Measurements from ENCODE around the gene SRCAP. TPM values are rescaled to one million over a fixed set of nuclear protein-coding genes. Genes with fewer than 3 reads are reported as not detected.

SRCAP gene
- total RNA-seq (10 to 100 TPM; 30.2 to 51.2 (median 44.7) TPM), polyA plus RNA-seq (10 to 100 TPM; 22.9 to 23.8 TPM)
- long read RNA-seq, donor 1, partial matches to known transcripts, result 9 of 11 reads
- long read RNA-seq, donor 1, other reads (novel, unspliced or antisense), result 2 of 11 reads
- long read RNA-seq, donor 2, partial matches to known transcripts, result 5 of 9 reads
- long read RNA-seq, donor 2, other reads (novel, unspliced or antisense), result 4 of 9 reads
- long read RNA-seq, donor 3, result 0 reads

DNA sequence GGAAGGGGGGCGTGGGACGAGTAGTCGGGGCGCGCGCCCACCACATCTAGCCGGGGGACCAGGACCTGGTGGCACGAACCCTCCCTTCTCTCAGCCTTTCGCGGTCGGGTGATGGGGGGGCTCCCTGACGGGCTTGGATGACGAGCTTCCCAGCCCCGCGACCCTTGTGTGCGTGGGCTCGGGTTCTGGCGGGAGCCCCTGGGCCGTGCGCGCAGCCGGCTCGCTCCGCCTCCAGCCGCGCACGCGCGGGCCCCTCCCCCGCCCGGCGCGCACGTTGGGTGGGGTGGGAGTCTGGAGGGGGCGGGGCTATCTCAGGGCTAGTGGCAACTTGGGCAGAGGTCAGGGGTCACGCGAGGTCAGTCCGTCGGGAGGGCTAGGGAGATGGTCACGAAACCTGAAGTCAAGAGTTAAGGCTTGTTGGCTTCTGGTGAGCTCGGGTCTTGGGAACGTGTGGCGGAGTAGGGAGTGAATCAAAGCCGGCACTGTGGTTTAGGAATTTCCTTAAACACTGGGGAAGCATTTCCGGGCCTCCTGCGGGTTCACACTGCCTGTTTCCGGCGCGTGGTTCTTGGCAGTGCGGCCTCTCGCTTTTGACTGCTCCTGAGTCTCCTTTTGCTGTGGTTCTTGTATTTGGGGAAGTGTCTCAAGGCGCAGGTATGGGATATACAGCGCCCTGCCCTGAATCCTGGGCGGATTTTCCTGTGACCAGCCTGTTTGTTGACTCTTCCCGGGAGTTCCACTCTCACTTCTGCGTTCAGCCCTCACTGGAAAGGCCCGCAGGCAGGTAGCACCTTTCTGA lies at the start of gene SRCAP:
Gene SRCAP, plus strand, starts transcription at position 356 of the 799 bp plus-strand sequence. CDS start 1,654 bp downstream, outside the sequence.
- intact Hi-C loops (cut with DNase I), result loop anchor here in 7 of 10 donors (1.0 to 5.0 kb wide), 8 partner anchors 37 to 224 kb away; partner anchors contain the start of genes FBRS (in 5 of the 7), CFAP119 (in 1 of the 7), FBXL19 (in 1 of the 7) and PHKG2 (in 1 of the 7)
- no peaks in the 10 kb centered on the region for H3K9me3 ChIP-seq
- no peak for TF ChIP-seq POLR2A (IDR thresholded peaks at IDR 0.05)
- TF ChIP-seq, protein P1, sequence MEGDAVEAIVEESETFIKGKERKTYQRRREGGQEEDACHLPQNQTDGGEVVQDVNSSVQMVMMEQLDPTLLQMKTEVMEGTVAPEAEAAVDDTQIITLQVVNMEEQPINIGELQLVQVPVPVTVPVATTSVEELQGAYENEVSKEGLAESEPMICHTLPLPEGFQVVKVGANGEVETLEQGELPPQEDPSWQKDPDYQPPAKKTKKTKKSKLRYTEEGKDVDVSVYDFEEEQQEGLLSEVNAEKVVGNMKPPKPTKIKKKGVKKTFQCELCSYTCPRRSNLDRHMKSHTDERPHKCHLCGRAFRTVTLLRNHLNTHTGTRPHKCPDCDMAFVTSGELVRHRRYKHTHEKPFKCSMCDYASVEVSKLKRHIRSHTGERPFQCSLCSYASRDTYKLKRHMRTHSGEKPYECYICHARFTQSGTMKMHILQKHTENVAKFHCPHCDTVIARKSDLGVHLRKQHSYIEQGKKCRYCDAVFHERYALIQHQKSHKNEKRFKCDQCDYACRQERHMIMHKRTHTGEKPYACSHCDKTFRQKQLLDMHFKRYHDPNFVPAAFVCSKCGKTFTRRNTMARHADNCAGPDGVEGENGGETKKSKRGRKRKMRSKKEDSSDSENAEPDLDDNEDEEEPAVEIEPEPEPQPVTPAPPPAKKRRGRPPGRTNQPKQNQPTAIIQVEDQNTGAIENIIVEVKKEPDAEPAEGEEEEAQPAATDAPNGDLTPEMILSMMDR (IDR thresholded peaks at IDR 0.05), result no peak
- H3K4me1 ChIP-seq, result peaks cover 6 to 34% (median 28%) of the 10 kb centered on the region in 12 donors
- H3K4me3 ChIP-seq, result peak within 1 kb of the TSS; percentile 79 to 100 (median 95)
- peak; percentile 89 to 92 (median 90) for DNase-seq
- ATAC-seq, result peak; percentile 55 to 78 (median 66)
- H3K36me3 ChIP-seq, result peaks cover 0 to 44% (median 40%) of the 10 kb centered on the region in 9 donors
- WGBS, 4 donors, result 1% methylated on average over 21 to 57 of the region's 57 CpGs
- H3K27me3 ChIP-seq, result no peaks in the 10 kb centered on the region
- peak within 1 kb of the TSS; percentile 95 to 100 (median 99) for H3K27ac ChIP-seq

DNA sequence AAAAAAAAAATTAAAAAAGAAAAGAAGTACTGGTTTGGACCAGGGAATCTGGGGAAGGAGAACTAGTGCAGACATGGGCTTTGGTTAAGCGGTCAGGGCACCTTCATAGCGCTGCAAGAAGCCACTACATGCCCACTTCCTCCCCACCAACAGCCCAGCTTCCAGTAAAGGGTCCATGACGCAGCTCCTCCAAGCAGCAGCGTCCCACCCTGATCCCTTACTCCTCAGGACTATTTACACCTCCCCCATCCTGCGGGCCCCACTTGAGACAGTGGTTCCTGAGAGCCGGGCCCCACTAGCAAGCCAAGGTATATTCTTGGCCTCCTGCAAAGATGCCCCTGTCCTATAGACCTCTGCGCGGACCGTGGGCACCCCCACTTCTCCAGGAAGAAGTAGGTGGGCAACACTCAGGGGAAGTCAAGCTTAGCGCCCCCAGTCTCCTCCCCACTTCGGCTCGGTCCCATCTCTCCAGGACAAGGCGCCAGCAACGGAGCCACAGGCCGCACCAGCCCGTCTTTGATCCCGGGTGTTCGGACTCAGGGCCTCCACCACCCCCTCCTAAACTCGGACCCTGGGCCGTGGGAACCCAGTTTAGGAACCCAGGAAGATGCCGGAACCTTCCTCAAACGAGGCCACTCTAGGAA lies 49.1 kb upstream of the SRCAP start:
- H3K27me3 ChIP-seq, result no peaks in the 10 kb centered on the region
- peaks cover 0 to 27% (median 24%) of the 10 kb centered on the region in 9 donors for H3K36me3 ChIP-seq
- peak in 1 of 4 donors; percentile 7 for ATAC-seq
- intact Hi-C loops (cut with DNase I), result loop anchor here in 6 of 10 donors (1.0 to 10.0 kb wide), 8 partner anchors 8 to 673 kb away; partner anchors contain the start of genes ZNF785 (in 2 of the 6), FBRS (in 1 of the 6), SRCAP (in 1 of the 6) and ZNF688 (in 1 of the 6)
- peak overlapping the region in 11 of 12 donors; percentile 30 to 93 (median 70) for H3K4me3 ChIP-seq
- H3K4me1 ChIP-seq, result peaks cover 0 to 26% (median 14%) of the 10 kb centered on the region in 12 donors
- no peak for TF ChIP-seq POLR2A (IDR thresholded peaks at IDR 0.05)
- TF ChIP-seq, protein P1 (IDR thresholded peaks at IDR 0.05), result no peak
- no peaks in the 10 kb centered on the region for H3K9me3 ChIP-seq
- WGBS, 4 donors, result 37 to 69% (median 45%) methylated on average over 17 to 22 of the region's 22 CpGs
- H3K27ac ChIP-seq, result peak overlapping the region; percentile 69 to 99 (median 95)
- DNase-seq, result peak in 2 of 5 donors; percentile 49 to 76

DNA sequence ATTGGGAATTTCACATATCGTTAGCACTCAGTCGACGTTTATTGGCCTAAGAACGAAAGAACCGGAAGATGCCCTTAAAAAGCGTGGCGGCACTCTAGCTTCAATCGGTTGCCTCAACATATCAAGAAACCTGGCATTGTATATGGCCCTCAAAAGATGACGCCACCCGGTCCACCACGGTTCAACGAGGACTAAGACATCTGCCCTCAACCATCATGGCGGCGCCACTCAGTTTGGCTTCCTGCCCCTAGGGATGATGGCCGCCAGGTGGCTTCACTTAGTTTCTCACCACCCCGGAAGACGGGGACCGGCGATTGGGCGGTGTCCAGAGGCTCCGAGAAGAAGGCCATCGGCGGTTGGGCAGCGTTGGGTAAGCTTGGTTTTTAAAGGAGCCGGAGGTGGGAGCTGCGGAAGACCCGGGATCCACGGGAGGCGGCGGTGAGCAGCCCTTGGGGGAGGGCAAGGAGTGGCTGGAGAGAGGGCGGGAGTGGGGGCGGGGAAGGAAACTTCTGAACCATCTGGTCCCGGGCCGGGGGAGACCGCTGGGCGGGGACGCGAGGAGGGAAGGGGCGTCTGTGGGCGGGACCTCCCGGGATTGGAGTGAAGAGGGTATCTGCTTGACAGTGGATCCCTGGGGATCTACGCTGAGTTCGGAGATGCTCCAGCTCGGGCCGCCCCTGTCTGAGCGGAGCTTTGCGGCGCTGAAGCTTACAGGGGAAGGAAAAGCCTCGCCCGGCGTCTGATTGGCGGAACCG lies 48.4 kb upstream of the SRCAP start, which contains the start of gene PRR14:
Gene PRR14, plus strand, starts transcription at position 592 of the 755 bp plus-strand sequence. CDS start 686 bp downstream, outside the sequence.
- Histone ChIP-seq H3K36me3 (peaks cover 0 to 34% (median 30%) of the 10 kb centered on the region in 9 donors), H3K4me1 (peaks cover 0 to 26% (median 14%) of the 10 kb centered on the region in 12 donors), H3K4me3 (peak within 1 kb of the TSS; percentile 60 to 93 (median 76)), H3K27ac (peak within 1 kb of the TSS; percentile 69 to 99 (median 95)), H3K27me3 (no peaks in the 10 kb centered on the region), H3K9me3 (no peaks in the 10 kb centered on the region)
- intact Hi-C loops (cut with DNase I), result loop anchor here in 4 of 10 donors (1.0 to 10.0 kb wide), 7 partner anchors 8 to 126 kb away; partner anchors contain the start of genes FBRS (in 1 of the 4), SRCAP (in 1 of the 4), ZNF688 (in 1 of the 4) and ZNF764 (in 1 of the 4)
- DNase-seq (peak; percentile 100), ATAC-seq (peak; percentile 92 to 95 (median 93))
- TF ChIP-seq, protein P1 (IDR thresholded peaks at IDR 0.05), result peak in 10 of 12 donors; percentile 19 to 54 (median 34)
- TF ChIP-seq POLR2A (IDR thresholded peaks at IDR 0.05), result peak in 1 of 2 donors; percentile 32
- WGBS, 4 donors, result 1 to 2% (median 1%) methylated on average over 49 to 53 of the region's 53 CpGs
